Ishikawa (cell line): Measurements from ENCODE around the gene PRR18.

Source experiments
- CREB1 ChIP-seq: IDR thresholded peaks from 2 replicates; pipeline ENCODE4 v1.6.1; 2012; ENCODE audit warnings: low read depth
- EGR1 ChIP-seq: IDR thresholded peaks from 2 replicates; pipeline ENCODE4 v1.6.1; 2012
- EP300 ChIP-seq: IDR thresholded peaks from 2 replicates; pipeline ENCODE4 v1.6.1; 2012; ENCODE audit warnings: borderline replicate concordance
- FOXM1 ChIP-seq: IDR thresholded peaks from 2 replicates; pipeline ENCODE4 v1.6.1; 2012; ENCODE audit warnings: low read depth, borderline replicate concordance
- RAD21 ChIP-seq: IDR thresholded peaks from 2 replicates; pipeline ENCODE4 v1.6.1; 2012; ENCODE audit warnings: low read depth
- REST ChIP-seq: IDR thresholded peaks from 2 replicates; pipeline ENCODE4 v1.6.1; 2012; ENCODE audit warnings: low read depth, mild to moderate bottlenecking
- TAF1 ChIP-seq: IDR thresholded peaks from 2 replicates; pipeline ENCODE4 v1.6.1; 2012; ENCODE audit warnings: low read depth, mild to moderate bottlenecking
- YY1 ChIP-seq: IDR thresholded peaks from 2 replicates; pipeline ENCODE4 v1.6.1; 2012; ENCODE audit warnings: low read depth
- TF ChIP-seq, protein P1 (sequence below): IDR thresholded peaks from 2 replicates; pipeline ENCODE4 v1.6.1; 2012

DNA sequence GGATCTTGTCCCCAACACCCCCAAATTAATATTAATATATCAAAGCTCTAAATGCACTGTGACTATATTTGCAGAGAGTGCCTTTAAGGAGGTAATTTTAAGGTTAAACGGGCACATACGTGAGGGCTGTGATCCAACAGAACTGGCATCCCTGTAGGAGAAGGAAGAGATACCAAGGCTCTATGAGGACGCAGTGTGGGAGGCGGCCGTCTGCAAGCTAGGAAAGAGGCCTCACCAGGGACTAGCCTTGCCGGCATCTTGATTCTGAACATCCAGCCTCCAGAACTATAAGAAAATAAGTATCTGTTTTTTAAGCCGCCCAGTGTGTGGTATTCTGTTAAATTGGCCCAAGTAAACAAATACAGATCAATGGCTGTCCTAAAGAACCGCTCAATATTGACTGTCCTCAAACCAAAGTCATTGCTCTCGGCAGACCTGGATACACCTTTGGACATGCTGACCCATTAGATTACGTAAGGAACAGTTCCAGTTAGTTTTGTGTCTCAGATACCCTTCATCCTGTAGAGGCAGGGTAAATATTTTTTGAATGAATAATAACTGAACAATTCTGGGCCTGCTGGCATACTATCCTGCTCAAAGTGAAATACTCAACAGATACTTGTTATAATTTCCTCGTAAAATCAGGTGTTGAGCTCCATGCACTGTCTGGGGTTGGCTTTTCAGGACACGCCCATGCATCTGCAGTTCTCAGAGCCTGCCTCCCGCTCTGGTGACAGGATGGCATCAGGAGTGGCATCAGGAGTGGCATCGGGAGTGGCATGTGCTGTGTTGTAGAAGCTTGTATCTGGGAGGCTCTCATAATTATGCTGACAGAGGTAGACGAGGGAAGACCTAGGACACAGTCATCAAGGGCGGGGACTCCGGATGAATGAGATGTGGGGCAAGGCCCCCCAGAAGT lies 6.3 kb downstream of the PRR18 start:
- TF ChIP-seq REST, result no peak
- no peak for TF ChIP-seq FOXM1
- TF ChIP-seq EP300, result no peak
- no peak for TF ChIP-seq EGR1
- TF ChIP-seq YY1, result no peak
- TF ChIP-seq TAF1, result no peak
- TF ChIP-seq, protein P1, sequence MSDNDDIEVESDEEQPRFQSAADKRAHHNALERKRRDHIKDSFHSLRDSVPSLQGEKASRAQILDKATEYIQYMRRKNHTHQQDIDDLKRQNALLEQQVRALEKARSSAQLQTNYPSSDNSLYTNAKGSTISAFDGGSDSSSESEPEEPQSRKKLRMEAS, result no peak
- no peak for TF ChIP-seq CREB1
- TF ChIP-seq RAD21, result no peak
